Right lobe of liver (tissue), 4 donors: ENCODE results near the gene IPPK.

Experiments used
- POLR2A ChIP-seq: fragments of 450-650 bp; IDR thresholded peaks from one replicate; pipeline ENCODE4 v1.6.1; 2017; ENCODE audit warnings: antibody characterized with exemption, mild to moderate bottlenecking
- TF ChIP-seq, protein P1 (sequence below), 4 donors: fragments of 200-600 bp in 3 of 4; fragments of 450-650 bp in 1 of 4; IDR thresholded peaks; one replicate each; pipeline versions ENCODE4 v1.5.1 to v1.8.0; 2016 to 2022; ENCODE audit warnings: antibody characterized with exemption in 4 of 4, mild to moderate bottlenecking in 2 of 4
- donor health status: DM: no; HTN: no; CAD: no.
- donor health status: DM: no; HTN: no; CAD: no.
- donor health status: DM: no; HTN: yes; CAD: no.

DNA sequence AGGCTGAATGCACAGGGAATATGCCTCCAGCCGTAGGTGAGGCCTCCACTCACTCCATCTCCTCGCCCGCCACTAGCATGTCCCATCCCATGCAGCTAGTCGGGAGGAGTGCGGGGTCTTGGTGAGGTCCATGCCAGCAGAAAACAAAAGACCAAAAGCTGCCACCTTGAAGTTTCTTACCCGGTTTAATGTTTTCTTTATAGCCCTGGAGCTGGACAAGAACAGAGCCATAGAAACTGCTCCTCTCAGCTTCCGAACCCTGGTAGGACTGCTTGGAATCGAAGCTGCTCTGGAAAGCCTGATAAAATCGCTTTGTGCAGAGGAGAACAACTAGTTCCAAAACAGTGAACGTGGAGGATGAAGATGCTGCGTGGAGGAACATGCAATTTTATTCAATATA lies 57.1 kb downstream of the IPPK start:
- TF ChIP-seq, protein P1, sequence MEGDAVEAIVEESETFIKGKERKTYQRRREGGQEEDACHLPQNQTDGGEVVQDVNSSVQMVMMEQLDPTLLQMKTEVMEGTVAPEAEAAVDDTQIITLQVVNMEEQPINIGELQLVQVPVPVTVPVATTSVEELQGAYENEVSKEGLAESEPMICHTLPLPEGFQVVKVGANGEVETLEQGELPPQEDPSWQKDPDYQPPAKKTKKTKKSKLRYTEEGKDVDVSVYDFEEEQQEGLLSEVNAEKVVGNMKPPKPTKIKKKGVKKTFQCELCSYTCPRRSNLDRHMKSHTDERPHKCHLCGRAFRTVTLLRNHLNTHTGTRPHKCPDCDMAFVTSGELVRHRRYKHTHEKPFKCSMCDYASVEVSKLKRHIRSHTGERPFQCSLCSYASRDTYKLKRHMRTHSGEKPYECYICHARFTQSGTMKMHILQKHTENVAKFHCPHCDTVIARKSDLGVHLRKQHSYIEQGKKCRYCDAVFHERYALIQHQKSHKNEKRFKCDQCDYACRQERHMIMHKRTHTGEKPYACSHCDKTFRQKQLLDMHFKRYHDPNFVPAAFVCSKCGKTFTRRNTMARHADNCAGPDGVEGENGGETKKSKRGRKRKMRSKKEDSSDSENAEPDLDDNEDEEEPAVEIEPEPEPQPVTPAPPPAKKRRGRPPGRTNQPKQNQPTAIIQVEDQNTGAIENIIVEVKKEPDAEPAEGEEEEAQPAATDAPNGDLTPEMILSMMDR (IDR thresholded peaks at IDR 0.05): no peak
- TF ChIP-seq POLR2A: no peak
